ENCODE results near the gene OPCML.

Gene OPCML

GRCh38 chr11:132665205-132665604, 867.1 kb downstream of the OPCML start:
- Histone ChIP-seq H3K36me3 (ENCODE audit: control insufficient read depth, insufficient read depth, low read length) (no peaks in the 10 kb centered on the region), H3K27ac (ENCODE audit: insufficient read depth, low read depth, low read length, poor library complexity, severe bottlenecking) (no peak overlapping the region), H3K4me3 (ENCODE audit: insufficient read depth, low read depth, low read length) (no peak overlapping the region), H3K9me3 (ENCODE audit: control insufficient read depth, low read length) (no peaks in the 10 kb centered on the region), H3K4me1 (ENCODE audit: control insufficient read depth, insufficient read depth, low read length) (no peaks in the 10 kb centered on the region), H3K27me3 (ENCODE audit: control insufficient read depth, insufficient read depth, low read length, poor library complexity, severe bottlenecking) (no peaks in the 10 kb centered on the region)
- 95 to 96% methylated on average over 4 of the region's 4 CpGs for WGBS, 2 experiments

GRCh38 chr11:132658696-132659095, 873.6 kb downstream of the OPCML start:
- Histone ChIP-seq H3K27me3 (ENCODE audit: control insufficient read depth, insufficient read depth, low read length, poor library complexity, severe bottlenecking) (no peaks in the 10 kb centered on the region), H3K36me3 (ENCODE audit: control insufficient read depth, insufficient read depth, low read length) (no peaks in the 10 kb centered on the region), H3K9me3 (ENCODE audit: control insufficient read depth, low read length) (no peaks in the 10 kb centered on the region), H3K27ac (ENCODE audit: insufficient read depth, low read depth, low read length, poor library complexity, severe bottlenecking) (no peak overlapping the region), H3K4me3 (ENCODE audit: insufficient read depth, low read depth, low read length) (no peak overlapping the region), H3K4me1 (ENCODE audit: control insufficient read depth, insufficient read depth, low read length) (no peaks in the 10 kb centered on the region)
- WGBS, 2 experiments = 91 to 98% methylated on average over 2 of the region's 2 CpGs

GRCh38 chr11:132658004-132658403, 874.3 kb downstream of the OPCML start:
- Histone ChIP-seq H3K4me3 (ENCODE audit: insufficient read depth, low read depth, low read length) (no peak overlapping the region), H3K27me3 (ENCODE audit: control insufficient read depth, insufficient read depth, low read length, poor library complexity, severe bottlenecking) (no peaks in the 10 kb centered on the region), H3K27ac (ENCODE audit: insufficient read depth, low read depth, low read length, poor library complexity, severe bottlenecking) (no peak overlapping the region), H3K36me3 (ENCODE audit: control insufficient read depth, insufficient read depth, low read length) (no peaks in the 10 kb centered on the region), H3K4me1 (ENCODE audit: control insufficient read depth, insufficient read depth, low read length) (no peaks in the 10 kb centered on the region), H3K9me3 (ENCODE audit: control insufficient read depth, low read length) (no peaks in the 10 kb centered on the region)
- 92 to 94% methylated on average over 4 of the region's 4 CpGs for WGBS, 2 experiments

DNA sequence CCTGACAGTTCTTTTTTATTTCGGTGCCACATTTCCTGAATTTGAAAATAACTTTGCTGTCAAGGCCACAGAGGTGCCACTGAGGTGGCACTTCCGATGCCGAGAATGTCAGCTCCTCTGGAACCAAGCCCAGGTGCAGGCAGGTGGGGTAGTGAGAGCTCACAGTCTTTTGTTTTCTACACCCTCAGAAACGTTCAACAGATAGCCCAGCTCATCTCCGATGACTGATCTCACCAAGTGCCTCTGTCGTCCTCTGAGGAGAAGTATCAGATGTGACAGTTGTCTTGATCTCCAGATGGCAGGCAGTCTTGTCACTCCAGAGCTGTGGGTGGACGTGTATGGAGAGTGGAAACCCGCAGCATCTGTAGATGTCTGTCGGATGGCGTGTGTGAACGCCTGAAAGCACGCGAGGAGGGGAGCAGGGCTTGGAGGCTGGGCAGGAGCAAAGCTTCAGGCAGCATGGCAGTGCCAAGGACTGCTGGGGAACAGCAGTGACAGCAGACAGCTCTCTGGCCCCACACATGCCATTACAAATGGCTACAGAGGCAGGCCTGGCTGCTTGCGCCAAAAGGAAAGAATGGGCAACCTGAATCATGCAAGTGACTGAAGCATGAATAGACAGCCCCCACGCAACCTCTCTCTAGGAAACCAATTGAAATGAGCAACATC, 877.0 kb downstream of the OPCML start:
- 96% methylated on average over 15 of the region's 15 CpGs for WGBS, 2 experiments
- Histone ChIP-seq H3K27me3 (ENCODE audit: control insufficient read depth, insufficient read depth, low read length, poor library complexity, severe bottlenecking) (no peaks in the 10 kb centered on the region), H3K4me1 (ENCODE audit: control insufficient read depth, insufficient read depth, low read length) (no peaks in the 10 kb centered on the region)

GRCh38 chr11:132653237-132653636, 879.1 kb downstream of the OPCML start:
- Histone ChIP-seq H3K9me3 (ENCODE audit: control insufficient read depth, low read length) (no peaks in the 10 kb centered on the region), H3K36me3 (ENCODE audit: control insufficient read depth, insufficient read depth, low read length) (no peaks in the 10 kb centered on the region), H3K4me3 (ENCODE audit: insufficient read depth, low read depth, low read length) (no peak overlapping the region), H3K4me1 (ENCODE audit: control insufficient read depth, insufficient read depth, low read length) (no peaks in the 10 kb centered on the region), H3K27me3 (ENCODE audit: control insufficient read depth, insufficient read depth, low read length, poor library complexity, severe bottlenecking) (no peaks in the 10 kb centered on the region), H3K27ac (ENCODE audit: insufficient read depth, low read depth, low read length, poor library complexity, severe bottlenecking) (no peak overlapping the region)
- WGBS, 2 experiments = 90 to 91% methylated on average over 9 of the region's 9 CpGs

More for the DNA sequence above, 877.0 kb downstream of the OPCML start:
- Histone ChIP-seq H3K9me3 (ENCODE audit: control insufficient read depth, low read length) (no peaks in the 10 kb centered on the region), H3K27ac (ENCODE audit: insufficient read depth, low read depth, low read length, poor library complexity, severe bottlenecking) (no peak overlapping the region), H3K36me3 (ENCODE audit: control insufficient read depth, insufficient read depth, low read length) (no peaks in the 10 kb centered on the region), H3K4me3 (ENCODE audit: insufficient read depth, low read depth, low read length) (no peak overlapping the region)

GRCh38 chr11:132650969-132651720, 881.2 kb downstream of the OPCML start:
- no peak overlapping the region for H3K27ac ChIP-seq (ENCODE audit: insufficient read depth, low read depth, low read length, poor library complexity, severe bottlenecking)
- no peak overlapping the region for H3K4me3 ChIP-seq (ENCODE audit: insufficient read depth, low read depth, low read length)
- H3K36me3 ChIP-seq (ENCODE audit: control insufficient read depth, insufficient read depth, low read length) = no peaks in the 10 kb centered on the region
- H3K27me3 ChIP-seq (ENCODE audit: control insufficient read depth, insufficient read depth, low read length, poor library complexity, severe bottlenecking) = no peaks in the 10 kb centered on the region
- WGBS, 2 experiments = 91 to 92% methylated on average over 12 of the region's 12 CpGs
- no peaks in the 10 kb centered on the region for H3K9me3 ChIP-seq (ENCODE audit: control insufficient read depth, low read length)
- H3K4me1 ChIP-seq (ENCODE audit: control insufficient read depth, insufficient read depth, low read length) = no peaks in the 10 kb centered on the region

GRCh38 chr11:132649277-132649676, 883.0 kb downstream of the OPCML start:
- Histone ChIP-seq H3K4me3 (ENCODE audit: insufficient read depth, low read depth, low read length) (no peak overlapping the region), H3K36me3 (ENCODE audit: control insufficient read depth, insufficient read depth, low read length) (no peaks in the 10 kb centered on the region), H3K4me1 (ENCODE audit: control insufficient read depth, insufficient read depth, low read length) (no peaks in the 10 kb centered on the region), H3K9me3 (ENCODE audit: control insufficient read depth, low read length) (no peaks in the 10 kb centered on the region), H3K27me3 (ENCODE audit: control insufficient read depth, insufficient read depth, low read length, poor library complexity, severe bottlenecking) (no peaks in the 10 kb centered on the region), H3K27ac (ENCODE audit: insufficient read depth, low read depth, low read length, poor library complexity, severe bottlenecking) (no peak overlapping the region)
- 98 to 99% methylated on average over 9 of the region's 9 CpGs for WGBS, 2 experiments

GRCh38 chr11:132648851-132649250, 883.5 kb downstream of the OPCML start:
- H3K4me1 ChIP-seq (ENCODE audit: control insufficient read depth, insufficient read depth, low read length) = peaks cover under 1% of the 10 kb centered on the region
- H3K9me3 ChIP-seq (ENCODE audit: control insufficient read depth, low read length) = no peaks in the 10 kb centered on the region
- H3K27me3 ChIP-seq (ENCODE audit: control insufficient read depth, insufficient read depth, low read length, poor library complexity, severe bottlenecking) = no peaks in the 10 kb centered on the region
- H3K4me3 ChIP-seq (ENCODE audit: insufficient read depth, low read depth, low read length) = no peak overlapping the region
- H3K36me3 ChIP-seq (ENCODE audit: control insufficient read depth, insufficient read depth, low read length) = no peaks in the 10 kb centered on the region
- 91 to 95% methylated on average over 7 to 8 of the region's 8 CpGs for WGBS, 2 experiments
- H3K27ac ChIP-seq (ENCODE audit: insufficient read depth, low read depth, low read length, poor library complexity, severe bottlenecking) = no peak overlapping the region

GRCh38 chr11:132646890-132647289, 885.4 kb downstream of the OPCML start:
- Histone ChIP-seq H3K27ac (ENCODE audit: insufficient read depth, low read depth, low read length, poor library complexity, severe bottlenecking) (no peak overlapping the region), H3K36me3 (ENCODE audit: control insufficient read depth, insufficient read depth, low read length) (no peaks in the 10 kb centered on the region), H3K4me1 (ENCODE audit: control insufficient read depth, insufficient read depth, low read length) (peaks cover 11% of the 10 kb centered on the region), H3K4me3 (ENCODE audit: insufficient read depth, low read depth, low read length) (no peak overlapping the region), H3K9me3 (ENCODE audit: control insufficient read depth, low read length) (no peaks in the 10 kb centered on the region), H3K27me3 (ENCODE audit: control insufficient read depth, insufficient read depth, low read length, poor library complexity, severe bottlenecking) (no peaks in the 10 kb centered on the region)
- 71 to 89% methylated on average over 2 of the region's 2 CpGs for WGBS, 2 experiments

DNA sequence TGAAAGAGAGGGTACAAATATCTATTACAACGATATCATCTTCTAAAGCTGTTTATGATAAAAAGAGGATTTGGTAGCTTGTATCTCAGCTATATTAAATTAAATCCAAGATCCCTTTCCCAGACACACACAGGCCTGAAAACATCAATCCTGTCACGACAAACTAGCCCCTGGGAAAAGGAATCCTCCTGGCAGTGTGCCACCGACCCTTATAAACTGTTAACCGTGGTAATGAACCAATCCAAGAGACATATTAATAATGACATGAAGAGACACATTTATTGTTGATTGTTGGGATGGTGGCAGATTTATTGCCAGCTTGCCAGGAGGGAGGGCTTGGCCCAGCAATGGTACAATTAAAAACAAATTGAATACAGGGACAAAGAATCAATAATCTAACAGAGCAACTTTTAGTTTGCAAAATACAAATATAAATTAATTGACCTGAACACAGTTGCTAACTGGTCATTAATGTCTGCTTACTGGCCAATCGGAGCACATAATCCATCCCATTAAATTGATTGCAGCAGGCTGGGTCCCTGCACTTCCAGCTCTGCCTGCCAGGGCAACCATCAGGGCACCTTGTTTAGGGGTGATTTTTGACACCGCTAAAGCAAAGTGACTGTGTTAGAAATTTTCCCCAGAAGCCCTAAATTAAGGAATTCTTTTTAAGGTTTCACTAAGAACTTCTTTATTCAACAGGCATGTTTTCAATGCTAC, 887.6 kb downstream of the OPCML start:
- peaks cover 11% of the 10 kb centered on the region for H3K4me1 ChIP-seq (ENCODE audit: control insufficient read depth, insufficient read depth, low read length)
- H3K36me3 ChIP-seq (ENCODE audit: control insufficient read depth, insufficient read depth, low read length) = no peaks in the 10 kb centered on the region
- 89 to 91% methylated on average over 4 to 5 of the region's 6 CpGs for WGBS, 2 experiments
- H3K9me3 ChIP-seq (ENCODE audit: control insufficient read depth, low read length) = no peaks in the 10 kb centered on the region
- H3K4me3 ChIP-seq (ENCODE audit: insufficient read depth, low read depth, low read length) = no peak overlapping the region
- no peaks in the 10 kb centered on the region for H3K27me3 ChIP-seq (ENCODE audit: control insufficient read depth, insufficient read depth, low read length, poor library complexity, severe bottlenecking)
- H3K27ac ChIP-seq (ENCODE audit: insufficient read depth, low read depth, low read length, poor library complexity, severe bottlenecking) = no peak overlapping the region
